H9 (cell line): ENCODE results near the gene TRH. TPM values are rescaled to one million over a fixed set of nuclear protein-coding genes. Genes with fewer than 3 reads are reported as not detected.

Source experiments
- DNase-seq: peaks from one replicate; pipeline ENCODE4 v3.0.0-alpha.2; 2017
- H2AFZ ChIP-seq: one replicate; pipeline ENCODE4 v1.6.1; 2013; ENCODE audit warnings: mild to moderate bottlenecking, low read length, control low read depth, moderate library complexity
- H2AK5ac ChIP-seq: 2 replicates; pipeline ENCODE4 v1.6.1; 2013; ENCODE audit warnings: low read length, control low read depth, mixed read lengths; ENCODE audit not compliant: insufficient read length
- H2BK120ac ChIP-seq: one replicate; pipeline ENCODE4 v1.6.1; 2013; ENCODE audit warnings: low read depth, mild to moderate bottlenecking, low read length, control low read depth, inconsistent platforms; ENCODE audit not compliant: poor library complexity, severe bottlenecking
- H2BK12ac ChIP-seq: 2 replicates; pipeline ENCODE4 v1.6.1; 2013; ENCODE audit warnings: low read length, control low read depth, mixed read lengths, low read depth; ENCODE audit not compliant: insufficient read length
- H2BK15ac ChIP-seq: 2 replicates; pipeline ENCODE4 v1.6.1; 2013; ENCODE audit warnings: low read depth, low read length, control low read depth
- H2BK20ac ChIP-seq: one replicate; pipeline ENCODE4 v1.6.1; 2013; ENCODE audit warnings: low read depth, mild to moderate bottlenecking, low read length, control low read depth, inconsistent platforms; ENCODE audit not compliant: poor library complexity, severe bottlenecking
- H2BK5ac ChIP-seq: 2 replicates; pipeline ENCODE4 v1.6.1; 2013; ENCODE audit warnings: low read length, control low read depth, mixed read lengths; ENCODE audit not compliant: insufficient read length
- H3K14ac ChIP-seq: 2 replicates; pipeline ENCODE4 v1.6.1; 2013; ENCODE audit warnings: low read length, control low read depth; ENCODE audit not compliant: insufficient read depth
- H3K18ac ChIP-seq: 2 replicates; pipeline ENCODE4 v1.6.1; 2013; ENCODE audit warnings: low read depth, mild to moderate bottlenecking, mixed read lengths, low read length, control low read depth; ENCODE audit not compliant: insufficient read length
- H3K23ac ChIP-seq: 2 replicates; pipeline ENCODE4 v1.6.1; 2013; ENCODE audit warnings: low read length, control low read depth, mixed read lengths, low read depth; ENCODE audit not compliant: insufficient read length
- H3K23me2 ChIP-seq: 2 replicates; pipeline ENCODE4 v1.6.1; 2013; ENCODE audit warnings: low read depth, mild to moderate bottlenecking, mixed read lengths, low read length, control low read depth; ENCODE audit not compliant: insufficient read length, poor library complexity, severe bottlenecking
- H3K27ac ChIP-seq: 2 replicates; pipeline ENCODE4 v1.5.1; 2013; ENCODE audit warnings: low read length, control low read depth, mixed read lengths, low read depth; ENCODE audit not compliant: insufficient read length
- H3K27me3 ChIP-seq: 2 replicates; pipeline ENCODE4 v1.6.1; 2013; ENCODE audit warnings: low read length, control low read depth, inconsistent platforms; ENCODE audit not compliant: insufficient read depth
- H3K4ac ChIP-seq: 2 replicates; pipeline ENCODE4 v1.6.1; 2013; ENCODE audit warnings: low read depth, mild to moderate bottlenecking, control low read depth, inconsistent platforms, low read length, moderate library complexity
- H3K4me1 ChIP-seq: 2 replicates; pipeline ENCODE4 v1.6.1; 2013; ENCODE audit warnings: low read length, control low read depth, inconsistent platforms; ENCODE audit not compliant: insufficient read depth
- H3K4me2 ChIP-seq: 2 replicates; pipeline ENCODE4 v1.6.1; 2013; ENCODE audit warnings: low read length, control low read depth, mixed read lengths; ENCODE audit not compliant: insufficient read length, insufficient read depth
- H3K56ac ChIP-seq: 2 replicates; pipeline ENCODE4 v1.6.1; 2013; ENCODE audit warnings: low read depth, mild to moderate bottlenecking, mixed read lengths, low read length, control low read depth; ENCODE audit not compliant: insufficient read length
- H3K79me1 ChIP-seq: 2 replicates; pipeline ENCODE4 v1.6.1; 2013; ENCODE audit warnings: low read depth, mild to moderate bottlenecking, moderate library complexity, low read length, control low read depth, inconsistent platforms; ENCODE audit not compliant: insufficient read depth, poor library complexity, severe bottlenecking
- H3K79me2 ChIP-seq: 2 replicates; pipeline ENCODE4 v1.6.1; 2013; ENCODE audit warnings: low read length, control low read depth, inconsistent platforms; ENCODE audit not compliant: insufficient read depth
- H3K9ac ChIP-seq: 2 replicates; pipeline ENCODE4 v1.6.1; 2013; ENCODE audit warnings: low read length, control low read depth, mixed read lengths; ENCODE audit not compliant: insufficient read length; ENCODE audit errors: extremely low read depth
- H3K9me3 ChIP-seq: one replicate; pipeline ENCODE4 v1.6.1; 2013; ENCODE audit warnings: low read depth, low read length, inconsistent platforms; ENCODE audit not compliant: control insufficient read depth
- H3T11ph ChIP-seq: one replicate; pipeline ENCODE4 v1.6.1; 2013; ENCODE audit warnings: mild to moderate bottlenecking, low read length, control low read depth, inconsistent platforms
- H4K20me1 ChIP-seq: one replicate; pipeline ENCODE4 v1.6.1; 2013; ENCODE audit not compliant: control insufficient read depth, insufficient read length, insufficient read depth
- H4K5ac ChIP-seq: 2 replicates; pipeline ENCODE4 v1.6.1; 2013; ENCODE audit warnings: low read depth, mild to moderate bottlenecking, mixed read lengths, low read length, control low read depth; ENCODE audit not compliant: insufficient read length
- H4K8ac ChIP-seq: replicated peaks from 2 replicates; pipeline ENCODE4 v1.6.1; 2013; ENCODE audit warnings: low read length, control low read depth, mixed read lengths, low read depth; ENCODE audit not compliant: insufficient read length
- H4K91ac ChIP-seq: 2 replicates; pipeline ENCODE4 v1.6.1; 2013; ENCODE audit warnings: low read depth, mild to moderate bottlenecking, moderate library complexity, mixed read lengths, low read length, control low read depth; ENCODE audit not compliant: insufficient read length
- H3K27ac Mint-ChIP-seq, 3 experiments: 2 replicates in 2 of 3; 3 replicates in 1 of 3; pipeline ENCODE4 v1.8.0; 2020 to 2021; ENCODE audit warnings: mixed read lengths in 3 of 3, mild to moderate bottlenecking in 1 of 3, moderate library complexity in 1 of 3
- H3K27me3 Mint-ChIP-seq: 2 replicates; pipeline ENCODE4 v1.8.0; 2021; ENCODE audit warnings: low read depth, mild to moderate bottlenecking, moderate library complexity, mixed read lengths
- H3K36me3 Mint-ChIP-seq, 3 experiments: 2 replicates in 2 of 3; 3 replicates in 1 of 3; pipeline ENCODE4 v1.8.0; 2020 to 2021; ENCODE audit warnings: low read depth in 3 of 3, mixed read lengths in 3 of 3; ENCODE audit not compliant: insufficient read depth in 1 of 3
- H3K4me1 Mint-ChIP-seq, 2 experiments: 2 replicates each; pipeline ENCODE4 v1.8.0; 2020; ENCODE audit warnings: mixed read lengths in 2 of 2
- H3K4me3 Mint-ChIP-seq, 2 experiments: 2 replicates in 1 of 2; 3 replicates in 1 of 2; pipeline ENCODE4 v1.8.0; 2020 to 2021; ENCODE audit warnings: mild to moderate bottlenecking in 2 of 2, mixed read lengths in 2 of 2, moderate library complexity in 1 of 2
- H3K9me3 Mint-ChIP-seq, 2 experiments: 2 replicates in 1 of 2; 3 replicates in 1 of 2; pipeline ENCODE4 v1.8.0; 2020; ENCODE audit warnings: mild to moderate bottlenecking in 2 of 2, mixed read lengths in 2 of 2, moderate library complexity in 1 of 2
- CTCF ChIP-seq: fragments of 200-600 bp; sonication (generic); conservative IDR thresholded peaks from 3 replicates; pipeline ENCODE4 v1.8.0; 2021; ENCODE audit warnings: antibody characterized with exemption, mild to moderate bottlenecking
- WGBS: extraction: QIAGEN DNeasy Blood & Tissue Kit; methylation state at CpG from one replicate; pipeline ENCODE4 v1.1.7; 2013; ENCODE audit warnings: missing lambda C conversion rate, low lambda C conversion rate, mixed read lengths; ENCODE audit not compliant: insufficient read length; ENCODE audit errors: extremely low coverage; 5-methylcytosine and 5-hydroxymethylcytosine counted together
- total RNA-seq: library from RNA; stranded (reverse); gene quantifications from 2 replicates; pipeline ENCODE4 v1.2.1, GENCODE V29; 2021

Gene TRH
- total RNA-seq, 1 experiment from 2014 or later: not detected

- H3K27me3 ChIP-seq: peaks cover 3% of the 10 kb centered on the region; the same call in 1 of the 2 replicates
- H3K4me1 Mint-ChIP-seq: peaks cover 3 to 8% of the 10 kb centered on the region in 2 experiments; a peak in 3 of 4 replicates
These were observed 10.6 kb downstream of the TRH start for GRCh38 chr3:129985113-129985512.

More at GRCh38 chr3:129985113-129985512, 10.6 kb downstream of the TRH start:
- Histone ChIP-seq H3K9ac (no peak overlapping the region), H2BK12ac (no peak overlapping the region), H2BK120ac (no peak overlapping the region), H2AFZ (no peak overlapping the region), H3K9me3 (no peaks in the 10 kb centered on the region), H3K79me2 (no peaks in the 10 kb centered on the region), H3K4me2 (no peak overlapping the region), H3K14ac (no peak overlapping the region), H2AK5ac (no peak overlapping the region), H3K23me2 (no peaks in the 10 kb centered on the region), H2BK15ac (no peak overlapping the region), H3K4ac (no peak overlapping the region), H3K27ac (no peak overlapping the region), H2BK20ac (no peak overlapping the region), H2BK5ac (no peak overlapping the region), H4K5ac (no peak overlapping the region), H4K91ac (no peak overlapping the region), H3K79me1 (no peaks in the 10 kb centered on the region), H3K56ac (no peak overlapping the region), H4K8ac (no peak overlapping the region), H3K23ac (no peak overlapping the region), H3K18ac (no peak overlapping the region), H3K4me1 (no peaks in the 10 kb centered on the region), H4K20me1 (no peaks in the 10 kb centered on the region), H3T11ph (no peak overlapping the region)
- H3K4me3 Mint-ChIP-seq: no peak overlapping the region
- WGBS: no CpG with 5 or more reads among the region's 14 CpGs
- TF ChIP-seq CTCF: no peak
- H3K27me3 Mint-ChIP-seq: peaks cover 68% of the 10 kb centered on the region
- no peaks in the 10 kb centered on the region for H3K36me3 Mint-ChIP-seq
- DNase-seq: no peak
- H3K9me3 Mint-ChIP-seq: no peaks in the 10 kb centered on the region
- no peak overlapping the region for H3K27ac Mint-ChIP-seq
